Motor neuron (in vitro differentiated cells): ENCODE results near the gene ASIC2. TPM values are rescaled to one million over a fixed set of nuclear protein-coding genes. Genes with fewer than 3 reads are reported as not detected.

ENCODE experiments used
- ATAC-seq, 8 experiments: fragments of 200-7000 bp; cut with Tn5 transposase; replicated peaks in 6 of 8; 2 replicates each; pipeline ENCODE4 v1.8.0; 2021; ENCODE audit warnings: mild to moderate bottlenecking in 8 of 8, moderate library complexity in 8 of 8
- H3K27ac ChIP-seq, 2 donors: fragments of 250-450 bp; sonication (Bioruptor Pico); 2 replicates each; pipeline ENCODE4 v1.9.0; 2021; ENCODE audit warnings: antibody characterized with exemption in 2 of 2, mild to moderate bottlenecking in 2 of 2, moderate library complexity in 1 of 2
- H3K4me1 ChIP-seq, 2 donors: fragments of 250-450 bp; sonication (Bioruptor Pico); replicated peaks in 1 of 2; 2 replicates each; pipeline ENCODE4 v1.6.1; 2021; ENCODE audit warnings: antibody characterized with exemption in 2 of 2, mild to moderate bottlenecking in 2 of 2, moderate library complexity in 1 of 2
- H3K4me3 ChIP-seq, 5 donors: fragments of 250-450 bp; sonication (Bioruptor Pico); 2 replicates each; pipeline ENCODE4 v1.9.0; 2021; ENCODE audit warnings: antibody characterized with exemption in 5 of 5, mild to moderate bottlenecking in 5 of 5, moderate library complexity in 4 of 5
- WGBS, 10 experiments: fragments of 450-650 bp; shearing (Covaris generic); methylation state at CpG; one replicate each; pipeline ENCODE4 v1.0.0; 2022; 5-methylcytosine and 5-hydroxymethylcytosine counted together
- in situ Hi-C, 9 experiments: fragments of 400-800 bp; cut with MboI; loops; one replicate each; pipeline ENCODE4 v1.15.0; 2021; ENCODE audit warnings: low sequenced_read_pairs in 9 of 9, low pct_unique_long_range_greater_than_20kb in 2 of 9; ENCODE audit not compliant: unreplicated experiment in 9 of 9
- total RNA-seq, 8 experiments: library from RNA; unstranded; fragments of 300-600 nt; gene quantifications; 2 replicates each; pipeline versions ENCODE4 v1.2.3 to v1.2.4, GENCODE V29; 2022

ASIC2 gene
- total RNA-seq, 8 experiments from 2014 or later = 0.66 to 8.2 (median 1.8) TPM

- WGBS, 10 experiments = 0 to 100% (median 86%) methylated on average over 1 of the region's 1 CpG; no CpG with 5 or more reads in 7 of the 10 experiments
- in situ Hi-C loops = no loop called here
- H3K4me3 ChIP-seq = no peak overlapping the region
- ATAC-seq = no peak
- H3K27ac ChIP-seq = no peak overlapping the region
- peaks cover 9 to 14% of the 10 kb centered on the region in 2 donors for H3K4me1 ChIP-seq
Observed at GRCh38 chr17:33050611-33051140, 242.4 kb downstream of the ASIC2 start.

GRCh38 chr17:33049781-33050414 lies 243.2 kb downstream of the ASIC2 start:
- Histone ChIP-seq H3K4me3 (no peak overlapping the region), H3K4me1 (peaks cover 4 to 7% of the 10 kb centered on the region in 2 donors), H3K27ac (no peak overlapping the region)
- 46 to 80% (median 63%) methylated on average over 1 to 8 of the region's 11 CpGs; no CpG with 5 or more reads in 4 of the 10 experiments for WGBS, 10 experiments
- peak in 3 of 8 experiments; percentile 54 to 66 (median 54) for ATAC-seq
- in situ Hi-C loops = loop anchor here in 3 of 9 experiments (25.0 kb wide), 4 partner anchors 237 to 637 kb away; partner anchors contain the start of gene ASIC2 (in 1 of the 3)

- no peak for ATAC-seq
- in situ Hi-C loops = loop anchor here in 3 of 9 experiments (25.0 kb wide), 4 partner anchors 241 to 641 kb away; partner anchors contain the start of gene ASIC2 (in 1 of the 3)
- Histone ChIP-seq H3K4me3 (no peak overlapping the region), H3K4me1 (no peaks in the 10 kb centered on the region), H3K27ac (no peak overlapping the region)
- WGBS, 10 experiments = 40 to 90% (median 60%) methylated on average over 1 to 6 of the region's 10 CpGs; no CpG with 5 or more reads in 3 of the 10 experiments
Observed at GRCh38 chr17:33046361-33047255, 246.5 kb downstream of the ASIC2 start.

- no peak for ATAC-seq
- in situ Hi-C loops = loop anchor here in 3 of 9 experiments (25.0 kb wide), 4 partner anchors 242 to 642 kb away; partner anchors contain the start of gene ASIC2 (in 1 of the 3)
- 90 to 100% (median 97%) methylated on average over 2 to 6 of the region's 11 CpGs; no CpG with 5 or more reads in 6 of the 10 experiments for WGBS, 10 experiments
Observed at GRCh38 chr17:33045216-33045615, 247.9 kb downstream of the ASIC2 start.

GRCh38 chr17:33044771-33045170 lies 248.3 kb downstream of the ASIC2 start:
- Histone ChIP-seq H3K4me1 (no peaks in the 10 kb centered on the region), H3K27ac (no peak overlapping the region), H3K4me3 (no peak overlapping the region)
- ATAC-seq = no peak
- in situ Hi-C loops = loop anchor here in 3 of 9 experiments (25.0 kb wide), 4 partner anchors 243 to 643 kb away; partner anchors contain the start of gene ASIC2 (in 1 of the 3)
- WGBS, 10 experiments = 0 to 100% (median 84%) methylated on average over 1 to 3 of the region's 3 CpGs; no CpG with 5 or more reads in 6 of the 10 experiments

More at GRCh38 chr17:33045216-33045615, 247.9 kb downstream of the ASIC2 start:
- no peaks in the 10 kb centered on the region for H3K4me1 ChIP-seq
- no peak overlapping the region for H3K27ac ChIP-seq
- no peak overlapping the region for H3K4me3 ChIP-seq

GRCh38 chr17:33040461-33040860 lies 252.6 kb downstream of the ASIC2 start:
- WGBS, 10 experiments = 0 to 88% (median 64%) methylated on average over 1 to 4 of the region's 4 CpGs; no CpG with 5 or more reads in 2 of the 10 experiments
- no peak for ATAC-seq
- in situ Hi-C loops = loop anchor here in 3 of 9 experiments (25.0 kb wide), 4 partner anchors 247 to 647 kb away; partner anchors contain the start of gene ASIC2 (in 1 of the 3)
- Histone ChIP-seq H3K4me3 (no peak overlapping the region), H3K4me1 (no peaks in the 10 kb centered on the region), H3K27ac (no peak overlapping the region)

GRCh38 chr17:33039874-33040273 lies 253.2 kb downstream of the ASIC2 start:
- Histone ChIP-seq H3K4me1 (no peaks in the 10 kb centered on the region), H3K4me3 (no peak overlapping the region), H3K27ac (no peak overlapping the region)
- peak in 1 of 8 experiments; percentile 36 for ATAC-seq
- 0 to 80% (median 56%) methylated on average over 1 to 2 of the region's 2 CpGs; no CpG with 5 or more reads in 5 of the 10 experiments for WGBS, 10 experiments
- in situ Hi-C loops = loop anchor here in 3 of 9 experiments (25.0 kb wide), 4 partner anchors 247 to 647 kb away; partner anchors contain the start of gene ASIC2 (in 1 of the 3)

GRCh38 chr17:33038740-33039139 lies 254.4 kb downstream of the ASIC2 start:
- WGBS, 10 experiments = 0% methylated on average over 1 to 2 of the region's 3 CpGs; no CpG with 5 or more reads in 8 of the 10 experiments
- H3K4me3 ChIP-seq = no peak overlapping the region
- no peaks in the 10 kb centered on the region for H3K4me1 ChIP-seq
- ATAC-seq = peak; percentile 86 to 99 (median 90)
- H3K27ac ChIP-seq = no peak overlapping the region
- in situ Hi-C loops = loop anchor here in 3 of 9 experiments (25.0 kb wide), 4 partner anchors 249 to 649 kb away; partner anchors contain the start of gene ASIC2 (in 1 of the 3)

- WGBS, 10 experiments = 50 to 100% (median 100%) methylated on average over 1 to 2 of the region's 4 CpGs; no CpG with 5 or more reads in 7 of the 10 experiments
- ATAC-seq = no peak
- H3K4me3 ChIP-seq = no peak overlapping the region
- no peaks in the 10 kb centered on the region for H3K4me1 ChIP-seq
- H3K27ac ChIP-seq = no peak overlapping the region
- in situ Hi-C loops = loop anchor here in 3 of 9 experiments (25.0 kb wide), 4 partner anchors 254 to 654 kb away; partner anchors contain the start of gene ASIC2 (in 1 of the 3)
Observed at GRCh38 chr17:33033176-33033575, 259.9 kb downstream of the ASIC2 start.

- no peak overlapping the region for H3K4me3 ChIP-seq
- no peak overlapping the region for H3K27ac ChIP-seq
- H3K4me1 ChIP-seq = no peaks in the 10 kb centered on the region
- in situ Hi-C loops = loop anchor here in 3 of 9 experiments (25.0 kb wide), 4 partner anchors 259 to 659 kb away; partner anchors contain the start of gene ASIC2 (in 1 of the 3)
- ATAC-seq = no peak
- WGBS, 10 experiments = 0 to 100% (median 67%) methylated on average over 1 of the region's 1 CpG; no CpG with 5 or more reads in 4 of the 10 experiments
Observed at GRCh38 chr17:33028778-33029177, 264.3 kb downstream of the ASIC2 start.

- Histone ChIP-seq H3K4me1 (no peaks in the 10 kb centered on the region), H3K4me3 (no peak overlapping the region), H3K27ac (no peak overlapping the region)
- 51 to 100% (median 76%) methylated on average over 1 to 7 of the region's 8 CpGs; no CpG with 5 or more reads in 3 of the 10 experiments for WGBS, 10 experiments
- ATAC-seq = no peak
- in situ Hi-C loops = loop anchor here in 3 of 9 experiments (25.0 kb wide), 4 partner anchors 259 to 659 kb away; partner anchors contain the start of gene ASIC2 (in 1 of the 3)
Observed at GRCh38 chr17:33028061-33028460, 265.0 kb downstream of the ASIC2 start.
